HG02678 (cell line): ENCODE measurements around the gene HADHB.
A peak's percentile ranks its signal among the peaks of the same experiment; 100 is the strongest.
"Not testable (repeated sequence)": the region's sequence is repeated elsewhere in the genome, so short reads cannot be mapped to it uniquely, and the experiment has no call there.

Experiments used
- ATAC-seq: cut with Tn5 transposase; IDR thresholded peaks from one replicate; pipeline ENCODE4 v1.9.1; 2021; ENCODE audit warnings: mild to moderate bottlenecking, moderate library complexity; ENCODE audit not compliant: unreplicated experiment

Gene HADHB

DNA sequence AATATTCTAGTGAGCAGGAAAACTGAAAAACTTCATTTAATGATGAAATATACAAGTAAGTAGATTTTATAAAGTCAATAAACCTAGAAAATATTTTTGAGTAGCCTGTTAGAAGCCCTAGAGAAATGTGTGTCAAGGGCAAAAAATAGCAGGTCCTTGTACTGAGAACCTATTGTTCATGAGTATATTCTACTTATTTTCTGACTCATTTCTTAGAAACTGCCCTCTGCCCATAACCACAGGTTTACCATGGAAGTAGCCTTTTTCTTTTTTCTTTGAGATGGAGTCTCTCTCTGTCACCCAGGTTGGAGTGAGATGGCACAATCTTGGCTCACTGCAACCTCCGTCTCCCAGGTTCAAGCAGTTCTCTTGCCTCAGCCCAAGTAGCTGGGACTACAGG lies 81.8 kb downstream of the HADHB start:
- no peak for ATAC-seq

DNA sequence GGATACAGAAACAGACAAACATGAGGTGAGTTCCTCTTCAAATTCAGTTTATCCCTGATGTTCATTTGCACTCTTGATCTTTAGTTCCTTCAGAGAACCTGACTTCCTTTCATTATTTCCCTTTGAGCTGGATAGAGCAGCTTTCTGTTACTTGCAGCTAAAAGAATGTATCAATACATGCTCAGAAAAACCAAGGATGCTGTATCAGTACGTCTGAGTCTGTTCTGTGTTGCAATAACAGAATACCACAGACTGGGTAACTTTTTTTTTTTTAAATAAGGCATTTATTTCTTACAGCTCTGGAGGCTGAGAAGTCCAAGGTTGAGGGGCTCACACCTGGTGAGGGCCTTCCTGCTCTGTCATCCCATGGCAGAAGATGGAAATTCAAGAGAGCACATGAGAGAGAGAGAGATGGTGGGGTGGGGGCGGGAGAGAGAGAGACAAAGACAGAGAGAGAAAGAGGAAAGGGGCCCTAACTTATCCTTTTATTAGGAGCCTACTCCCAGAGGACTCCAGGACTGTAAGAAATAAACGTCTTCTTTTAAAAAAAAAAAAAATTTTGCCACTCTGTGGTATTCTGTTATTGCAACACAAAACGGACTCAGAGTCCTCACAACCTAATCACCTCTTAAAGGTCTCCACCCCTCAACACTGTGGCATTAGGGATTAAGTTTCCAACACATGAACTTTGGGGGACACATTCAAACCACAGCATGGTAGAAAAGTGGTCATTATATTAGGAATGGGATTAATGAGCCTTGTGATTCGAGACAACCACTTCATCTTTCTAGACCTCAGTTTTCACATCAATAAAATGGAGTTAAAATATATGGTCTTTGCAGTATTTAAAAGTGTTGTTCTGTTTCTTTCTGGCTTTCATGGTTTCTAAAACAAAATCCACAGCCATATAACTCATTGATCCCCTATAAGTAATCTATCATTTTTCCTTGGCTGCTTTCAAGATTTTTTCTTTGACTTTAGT lies 82.8 kb downstream of the HADHB start:
- ATAC-seq: no peak

DNA sequence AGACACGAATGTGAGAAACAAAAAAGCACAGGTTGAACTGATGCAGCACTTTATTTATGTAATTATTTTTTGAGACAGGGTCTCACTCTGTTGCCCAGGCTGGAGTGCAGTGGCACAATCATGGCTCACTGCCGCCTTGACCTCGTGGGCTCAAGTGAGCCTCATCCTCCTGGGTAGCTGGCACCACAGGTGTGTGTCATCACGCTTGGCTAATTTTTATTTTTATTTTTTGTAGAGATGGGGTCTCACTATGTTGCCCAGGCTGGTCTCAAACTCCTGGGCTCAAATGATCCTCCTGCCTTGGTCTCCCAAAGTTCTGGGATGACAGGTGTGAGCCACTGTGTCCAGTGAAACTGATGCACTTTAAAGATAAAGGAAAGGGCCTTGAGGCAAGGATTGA lies 84.3 kb downstream of the HADHB start:
- ATAC-seq: not testable (repeated sequence)

DNA sequence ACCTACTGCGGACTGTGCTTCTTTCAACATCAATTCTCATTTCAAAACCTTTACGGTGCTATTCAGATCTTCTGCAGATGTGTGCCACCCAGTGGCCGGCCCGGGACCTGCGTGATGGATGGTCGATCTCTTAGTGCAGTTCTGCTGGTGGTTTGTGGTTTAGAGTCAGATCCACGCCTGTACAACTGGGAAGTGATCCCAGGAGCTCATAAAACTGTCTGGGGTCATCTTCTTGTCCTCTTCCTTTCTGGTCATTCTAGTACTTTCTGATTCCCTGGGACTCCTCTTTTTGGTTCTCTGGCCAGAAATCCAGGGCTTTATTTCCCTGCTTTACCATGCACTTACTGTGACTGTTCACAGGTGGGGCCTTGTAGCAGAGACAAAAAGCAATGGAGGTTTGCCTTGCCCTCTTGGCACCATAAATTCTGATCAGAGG lies 85.4 kb downstream of the HADHB start:
- ATAC-seq: peak; percentile 82

DNA sequence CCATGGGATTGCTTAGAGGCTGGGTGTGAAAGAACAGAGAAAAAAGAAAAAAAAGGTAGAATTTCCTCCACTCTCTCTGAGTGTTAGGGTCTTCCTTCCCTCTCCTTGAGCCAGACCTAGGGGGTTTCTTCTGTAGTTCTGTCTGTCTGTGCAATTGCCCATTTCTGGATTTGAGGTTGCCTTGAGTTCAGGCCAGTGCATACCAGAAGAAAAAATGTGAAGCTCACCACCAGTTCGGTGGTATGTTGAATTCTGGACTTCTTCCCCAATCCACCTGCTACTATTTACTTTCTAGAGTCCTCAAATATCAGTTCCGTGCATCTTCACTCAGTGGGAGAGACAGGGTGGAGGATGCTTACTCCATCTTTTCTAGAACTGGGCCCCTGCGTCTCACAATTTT lies 85.9 kb downstream of the HADHB start:
- no peak for ATAC-seq

DNA sequence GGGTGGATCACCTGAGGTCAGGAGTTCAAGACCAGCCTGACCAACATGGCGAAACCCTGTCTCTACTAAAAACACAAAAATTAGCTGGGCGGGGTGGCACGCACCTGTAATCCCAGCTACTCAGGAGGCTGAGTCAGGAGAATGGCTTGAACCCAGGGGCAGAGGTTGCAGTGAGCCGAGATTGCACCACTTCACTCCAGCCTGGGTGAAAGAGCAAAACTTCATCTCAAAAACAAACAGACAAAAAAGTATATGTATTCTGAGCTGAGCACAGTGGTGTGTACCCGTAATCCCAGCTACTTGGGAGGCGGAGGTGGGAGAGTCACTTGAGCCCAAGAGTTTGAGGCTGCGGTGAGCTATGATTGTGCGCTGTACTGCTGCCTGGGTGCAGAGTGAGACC lies 86.6 kb downstream of the HADHB start:
- ATAC-seq: not testable (repeated sequence)

DNA sequence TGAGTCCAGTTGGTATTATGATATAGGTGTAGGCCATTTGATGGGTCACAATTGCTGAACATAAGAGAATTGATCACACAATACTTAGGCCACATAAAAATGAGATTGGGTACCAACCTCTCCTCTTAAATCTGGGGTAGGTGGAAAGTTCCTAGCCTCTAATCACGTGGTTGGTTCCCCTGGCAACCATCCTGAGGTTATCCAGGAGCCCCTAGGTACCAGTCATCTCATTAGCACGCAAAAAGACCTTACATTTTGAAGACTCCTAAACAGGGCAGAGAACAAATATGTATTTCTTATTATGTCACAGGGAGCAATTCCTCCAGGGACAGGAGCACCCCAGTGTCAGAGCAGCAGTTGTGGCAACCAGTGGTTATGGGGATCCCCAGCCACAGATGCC lies 88.6 kb downstream of the HADHB start:
- no peak for ATAC-seq

DNA sequence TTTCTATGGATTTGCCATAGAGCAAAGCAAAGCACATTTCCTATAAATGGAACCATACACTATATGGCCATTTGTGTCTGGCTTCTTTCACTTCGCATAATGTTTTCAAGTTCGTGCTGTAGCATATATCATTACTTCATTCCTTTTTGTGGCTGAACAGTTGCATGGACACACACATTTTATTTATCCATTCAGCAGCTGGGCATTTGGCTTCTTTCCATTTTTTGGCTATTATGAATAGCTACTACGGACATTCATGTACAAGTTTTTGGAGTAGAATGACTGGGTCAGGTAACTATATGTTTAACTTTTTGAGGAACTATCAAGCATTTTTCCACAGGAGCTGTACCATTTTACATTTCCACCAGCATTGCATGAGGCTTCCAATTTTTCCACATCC lies 90.5 kb downstream of the HADHB start:
- ATAC-seq: no peak

DNA sequence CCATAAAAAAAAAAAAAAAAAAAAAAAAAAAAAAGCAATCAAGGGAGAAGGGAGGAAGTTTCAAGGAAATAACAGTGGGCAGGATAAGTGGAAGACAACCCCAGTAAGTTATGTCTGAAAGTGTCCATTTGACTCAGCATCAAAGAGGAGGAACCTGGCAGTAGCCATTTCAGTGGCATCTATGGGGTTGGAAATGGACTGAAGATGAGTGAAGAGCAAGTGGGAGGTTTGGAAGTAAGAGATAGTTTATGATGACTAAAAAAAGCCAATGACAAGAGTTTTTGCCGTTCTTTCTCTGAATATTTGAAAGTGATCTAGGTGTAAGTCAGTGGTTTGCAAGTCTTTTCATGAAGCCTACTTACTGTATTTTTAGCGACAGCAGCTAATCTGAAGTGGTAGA lies 92.0 kb downstream of the HADHB start:
- no peak for ATAC-seq

DNA sequence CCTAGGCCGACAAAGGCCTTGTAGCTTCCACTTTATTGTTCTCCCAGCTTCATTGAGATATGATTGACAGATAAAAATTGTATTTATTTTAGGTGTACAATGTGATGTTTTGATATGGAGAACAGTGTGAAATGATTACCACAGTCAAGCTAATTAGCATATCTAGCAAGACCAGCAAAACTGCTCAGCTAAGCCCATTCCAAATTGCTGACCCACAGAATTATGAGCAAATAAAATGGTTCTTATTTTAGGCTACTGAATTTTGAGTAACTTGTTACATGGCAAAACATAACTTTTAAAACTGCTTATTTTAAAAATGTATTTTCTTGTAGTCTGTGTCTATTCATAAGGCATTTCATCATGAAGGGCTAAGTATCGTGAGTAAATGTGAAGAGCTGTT lies 92.6 kb downstream of the HADHB start:
- no peak for ATAC-seq
